Measurements from ENCODE around the gene NPDC1.

DNA sequence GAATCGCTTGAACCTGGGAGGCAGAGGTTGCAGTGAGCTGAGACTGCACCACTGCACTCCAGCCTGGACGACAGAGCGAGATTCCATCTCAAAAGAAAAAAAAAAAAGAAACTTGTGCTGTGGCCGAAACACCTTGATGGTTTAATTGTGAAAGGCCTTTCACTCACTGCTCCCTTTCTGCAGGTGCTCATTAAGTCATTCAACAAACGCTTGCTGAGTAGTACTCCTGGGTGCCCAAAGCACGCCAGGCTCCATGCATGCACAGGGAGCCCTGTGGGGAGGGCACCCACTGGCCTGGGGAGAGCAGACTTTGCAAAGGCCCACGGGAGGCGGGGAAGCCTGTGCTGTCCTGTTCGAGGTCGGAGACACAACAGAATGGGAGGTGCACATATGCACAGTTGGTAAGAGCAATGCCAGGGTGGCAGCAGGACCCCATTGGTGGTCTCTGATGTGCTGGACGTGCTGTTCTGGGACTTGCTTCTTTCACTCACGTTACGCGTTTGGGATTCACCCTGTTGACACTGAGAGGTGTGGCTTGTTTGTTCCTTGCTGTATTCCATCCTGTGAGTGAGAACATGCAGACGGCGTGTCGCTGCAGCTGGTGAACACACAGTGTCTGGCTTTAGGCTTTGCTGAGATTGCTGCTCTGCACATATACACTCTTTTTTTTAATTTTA is 10.9 kb upstream of the NPDC1 start:
- TF ChIP-seq, protein P1, sequence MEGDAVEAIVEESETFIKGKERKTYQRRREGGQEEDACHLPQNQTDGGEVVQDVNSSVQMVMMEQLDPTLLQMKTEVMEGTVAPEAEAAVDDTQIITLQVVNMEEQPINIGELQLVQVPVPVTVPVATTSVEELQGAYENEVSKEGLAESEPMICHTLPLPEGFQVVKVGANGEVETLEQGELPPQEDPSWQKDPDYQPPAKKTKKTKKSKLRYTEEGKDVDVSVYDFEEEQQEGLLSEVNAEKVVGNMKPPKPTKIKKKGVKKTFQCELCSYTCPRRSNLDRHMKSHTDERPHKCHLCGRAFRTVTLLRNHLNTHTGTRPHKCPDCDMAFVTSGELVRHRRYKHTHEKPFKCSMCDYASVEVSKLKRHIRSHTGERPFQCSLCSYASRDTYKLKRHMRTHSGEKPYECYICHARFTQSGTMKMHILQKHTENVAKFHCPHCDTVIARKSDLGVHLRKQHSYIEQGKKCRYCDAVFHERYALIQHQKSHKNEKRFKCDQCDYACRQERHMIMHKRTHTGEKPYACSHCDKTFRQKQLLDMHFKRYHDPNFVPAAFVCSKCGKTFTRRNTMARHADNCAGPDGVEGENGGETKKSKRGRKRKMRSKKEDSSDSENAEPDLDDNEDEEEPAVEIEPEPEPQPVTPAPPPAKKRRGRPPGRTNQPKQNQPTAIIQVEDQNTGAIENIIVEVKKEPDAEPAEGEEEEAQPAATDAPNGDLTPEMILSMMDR (IDR thresholded peaks at IDR 0.05): no peak
- no peak for TF ChIP-seq POLR2A (IDR thresholded peaks at IDR 0.05)
- TF ChIP-seq POLR2AphosphoS5 (IDR thresholded peaks at IDR 0.05): no peak

Measured in breast epithelium (tissue), 3 donors.